ENCODE results near the gene GP5. TPM values are rescaled to one million over a fixed set of nuclear protein-coding genes. Genes with fewer than 3 reads are reported as not detected.

The GP5 gene
- total RNA-seq, 1 donor from 2014 or later: not detected

- no peak for DNase-seq (ENCODE audit: low spot score)
- Mint-ChIP-seq H3K27me3 (ENCODE audit: low read depth) (no peaks in the 10 kb centered on the region), H3K9me3 (ENCODE audit: low read depth) (no peaks in the 10 kb centered on the region), H3K4me3 (ENCODE audit: unreplicated experiment) (no peak overlapping the region), H3K4me1 (ENCODE audit: low read depth) (peaks cover 11% of the 10 kb centered on the region), H3K27ac (ENCODE audit: unreplicated experiment) (no peak overlapping the region), H3K36me3 (ENCODE audit: low read depth) (peaks cover 19% of the 10 kb centered on the region)
- TF ChIP-seq, protein P1, sequence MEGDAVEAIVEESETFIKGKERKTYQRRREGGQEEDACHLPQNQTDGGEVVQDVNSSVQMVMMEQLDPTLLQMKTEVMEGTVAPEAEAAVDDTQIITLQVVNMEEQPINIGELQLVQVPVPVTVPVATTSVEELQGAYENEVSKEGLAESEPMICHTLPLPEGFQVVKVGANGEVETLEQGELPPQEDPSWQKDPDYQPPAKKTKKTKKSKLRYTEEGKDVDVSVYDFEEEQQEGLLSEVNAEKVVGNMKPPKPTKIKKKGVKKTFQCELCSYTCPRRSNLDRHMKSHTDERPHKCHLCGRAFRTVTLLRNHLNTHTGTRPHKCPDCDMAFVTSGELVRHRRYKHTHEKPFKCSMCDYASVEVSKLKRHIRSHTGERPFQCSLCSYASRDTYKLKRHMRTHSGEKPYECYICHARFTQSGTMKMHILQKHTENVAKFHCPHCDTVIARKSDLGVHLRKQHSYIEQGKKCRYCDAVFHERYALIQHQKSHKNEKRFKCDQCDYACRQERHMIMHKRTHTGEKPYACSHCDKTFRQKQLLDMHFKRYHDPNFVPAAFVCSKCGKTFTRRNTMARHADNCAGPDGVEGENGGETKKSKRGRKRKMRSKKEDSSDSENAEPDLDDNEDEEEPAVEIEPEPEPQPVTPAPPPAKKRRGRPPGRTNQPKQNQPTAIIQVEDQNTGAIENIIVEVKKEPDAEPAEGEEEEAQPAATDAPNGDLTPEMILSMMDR (IDR thresholded peaks at IDR 0.05): no peak
Observed at GRCh38 chr3:194418671-194419070, 19.6 kb upstream of the GP5 start.

GRCh38 chr3:194407423-194407822, 8.4 kb upstream of the GP5 start:
- TF ChIP-seq, protein P1 (IDR thresholded peaks at IDR 0.05): no peak
- Mint-ChIP-seq H3K9me3 (ENCODE audit: low read depth) (no peaks in the 10 kb centered on the region), H3K4me3 (ENCODE audit: unreplicated experiment) (no peak overlapping the region), H3K4me1 (ENCODE audit: low read depth) (peaks cover 5% of the 10 kb centered on the region), H3K27ac (ENCODE audit: unreplicated experiment) (no peak overlapping the region), H3K27me3 (ENCODE audit: low read depth) (no peaks in the 10 kb centered on the region), H3K36me3 (ENCODE audit: low read depth) (peaks cover 10% of the 10 kb centered on the region)
- no peak for DNase-seq (ENCODE audit: low spot score)

- DNase-seq (ENCODE audit: low spot score): no peak
- Mint-ChIP-seq H3K9me3 (ENCODE audit: low read depth) (no peaks in the 10 kb centered on the region), H3K36me3 (ENCODE audit: low read depth) (peaks cover 6% of the 10 kb centered on the region), H3K4me1 (ENCODE audit: low read depth) (peaks cover 5% of the 10 kb centered on the region), H3K27me3 (ENCODE audit: low read depth) (no peaks in the 10 kb centered on the region), H3K27ac (ENCODE audit: unreplicated experiment) (no peak overlapping the region), H3K4me3 (ENCODE audit: unreplicated experiment) (no peak overlapping the region)
- TF ChIP-seq, protein P1 (IDR thresholded peaks at IDR 0.05): no peak
Observed at GRCh38 chr3:194405766-194406165, 6.7 kb upstream of the GP5 start.

GRCh38 chr3:194404365-194405140, 5.5 kb upstream of the GP5 start:
- H3K9me3 Mint-ChIP-seq (ENCODE audit: low read depth): no peaks in the 10 kb centered on the region
- no peak overlapping the region for H3K27ac Mint-ChIP-seq (ENCODE audit: unreplicated experiment)
- no peak overlapping the region for H3K4me3 Mint-ChIP-seq (ENCODE audit: unreplicated experiment)
- TF ChIP-seq, protein P1 (IDR thresholded peaks at IDR 0.05): peak; percentile 92
- H3K36me3 Mint-ChIP-seq (ENCODE audit: low read depth): peaks cover 6% of the 10 kb centered on the region
- H3K27me3 Mint-ChIP-seq (ENCODE audit: low read depth): no peaks in the 10 kb centered on the region
- DNase-seq (ENCODE audit: low spot score): no peak
- H3K4me1 Mint-ChIP-seq (ENCODE audit: low read depth): peaks cover 5% of the 10 kb centered on the region

- TF ChIP-seq, protein P1 (IDR thresholded peaks at IDR 0.05): no peak
- DNase-seq (ENCODE audit: low spot score): no peak
- Mint-ChIP-seq H3K4me1 (ENCODE audit: low read depth) (no peaks in the 10 kb centered on the region), H3K27me3 (ENCODE audit: low read depth) (no peaks in the 10 kb centered on the region), H3K36me3 (ENCODE audit: low read depth) (peaks cover 3% of the 10 kb centered on the region), H3K27ac (ENCODE audit: unreplicated experiment) (no peak overlapping the region), H3K4me3 (ENCODE audit: unreplicated experiment) (no peak overlapping the region), H3K9me3 (ENCODE audit: low read depth) (no peaks in the 10 kb centered on the region)
Observed at GRCh38 chr3:194401868-194402329, 2.8 kb upstream of the GP5 start.
